NCI-H774 (cell line): ENCODE data around the gene PRR13.
"Not testable (repeated sequence)": the region's sequence is repeated elsewhere in the genome, so short reads cannot be mapped to it uniquely, and the experiment has no call there.

Experiments used
- DNase-seq: peaks from one replicate; lab custom pipeline; 2025; lab: John Stamatoyannopoulos, UW

The PRR13 gene

DNA sequence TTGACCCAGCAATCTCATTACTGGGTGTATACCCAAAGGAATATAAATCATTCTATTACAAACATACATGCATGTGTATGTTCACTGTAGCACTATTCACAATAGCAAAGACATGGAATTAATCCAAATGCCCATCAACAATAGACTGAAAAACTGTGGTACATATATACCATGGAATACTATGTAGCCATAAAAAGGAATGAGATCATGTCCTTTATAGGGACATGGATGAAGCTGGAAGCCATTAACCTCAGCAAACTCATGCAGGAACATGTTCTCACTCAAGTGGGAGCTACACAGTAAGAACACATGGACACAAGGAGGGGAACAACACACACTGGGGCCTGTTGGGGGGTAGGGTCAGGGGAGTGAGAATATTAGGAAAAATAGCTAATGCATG lies 2.0 kb upstream of the PRR13 start:
- not testable (repeated sequence) for DNase-seq

GRCh38 chr12:53443955-53444354 lies 2.4 kb downstream of the PRR13 start:
- DNase-seq = no peak

DNA sequence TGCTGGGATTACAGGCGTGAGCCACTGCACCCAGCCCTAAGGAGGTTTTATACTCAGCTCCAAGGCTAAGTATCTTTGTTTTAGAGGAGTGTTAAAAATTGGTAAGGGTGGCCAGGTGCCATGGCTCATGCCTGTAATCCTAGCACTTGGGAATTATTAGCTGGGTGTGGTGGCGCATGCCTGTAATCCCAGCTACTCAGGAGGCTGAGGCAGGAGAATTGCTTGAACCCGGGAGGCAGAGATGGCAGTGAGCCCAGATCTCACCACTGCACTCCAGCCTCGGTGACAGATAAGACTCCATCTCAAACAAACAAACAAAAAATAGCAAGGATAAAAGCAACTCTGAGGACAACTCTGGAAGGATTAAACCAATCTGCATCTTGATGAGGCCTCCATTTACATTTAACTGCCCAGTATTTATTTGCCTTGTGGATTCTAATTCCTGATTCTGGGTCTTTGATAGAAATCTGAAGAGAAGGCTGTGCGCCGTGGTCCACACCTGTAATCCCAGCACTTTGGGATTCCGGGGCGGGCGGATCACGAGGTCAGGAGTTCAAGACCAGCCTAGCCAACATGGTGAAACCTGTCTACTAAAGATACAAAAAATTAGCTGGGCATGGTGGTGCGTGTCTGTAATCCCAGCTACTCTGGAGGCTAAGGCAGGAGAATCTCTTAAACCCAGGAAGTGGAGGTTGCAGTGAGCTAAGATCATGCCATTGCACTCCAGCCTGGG lies 3.2 kb downstream of the PRR13 start:
- DNase-seq = not testable (repeated sequence)

GRCh38 chr12:53450936-53451335 lies 9.4 kb downstream of the PRR13 start:
- DNase-seq = no peak

DNA sequence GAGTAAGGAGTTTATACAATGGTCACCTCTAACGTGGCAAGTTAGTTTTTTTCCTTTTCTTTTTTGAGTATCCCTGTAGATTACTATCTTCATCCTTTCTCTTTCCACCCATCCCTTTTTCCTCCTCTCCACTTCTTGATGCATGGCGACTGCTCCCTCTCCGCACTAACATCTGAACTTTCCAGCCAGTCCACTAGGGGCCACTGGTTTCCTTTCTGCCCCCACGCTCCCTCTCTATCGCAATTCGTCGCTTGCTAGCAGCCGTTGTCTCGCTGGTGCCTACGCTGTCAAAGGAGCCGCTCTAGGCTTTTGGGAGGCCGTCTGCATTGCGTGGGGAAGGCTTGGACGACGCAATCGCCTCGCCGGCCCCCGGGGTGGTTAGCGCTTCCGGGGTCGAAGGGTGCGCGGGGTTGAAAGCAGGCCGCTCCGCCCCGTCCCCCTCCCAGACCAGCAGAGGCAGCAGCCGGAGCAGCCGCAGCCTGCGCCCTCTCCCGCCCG lies 10.2 kb downstream of the PRR13 start, which contains the start of gene PCBP2:
Gene PCBP2, plus strand, starts transcription at position 442 of the 498 bp plus-strand sequence. CDS start 2,699 bp downstream, outside the sequence.
- DNase-seq = peak; percentile 100

GRCh38 chr12:53452159-53453077 lies 10.9 kb downstream of the PRR13 start:
- DNase-seq = peak; percentile 88

GRCh38 chr12:53453953-53454640 lies 12.6 kb downstream of the PRR13 start:
- no peak for DNase-seq

DNA sequence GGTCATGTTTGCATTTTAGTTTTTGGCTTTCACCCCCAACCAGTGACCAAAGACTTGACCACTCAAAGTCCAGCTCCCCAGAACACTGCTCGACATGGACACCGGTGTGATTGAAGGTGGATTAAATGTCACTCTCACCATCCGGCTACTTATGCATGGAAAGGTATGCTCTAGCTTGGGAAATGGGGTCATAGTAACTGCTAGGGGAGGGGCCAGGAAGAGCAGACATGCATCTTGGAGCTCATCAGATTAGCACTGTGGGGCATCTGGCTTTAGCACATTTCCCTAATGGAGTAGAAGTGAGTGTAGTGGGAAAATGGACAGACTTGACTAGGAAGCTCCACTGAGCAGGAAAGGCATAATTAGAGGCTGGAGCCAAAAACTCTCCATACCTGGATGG lies 13.2 kb downstream of the PRR13 start:
- DNase-seq = no peak

- DNase-seq = no peak
Observed at GRCh38 chr12:53456654-53457366, 15.3 kb downstream of the PRR13 start.

- DNase-seq = no peak
Observed at GRCh38 chr12:53459097-53459496, 17.6 kb downstream of the PRR13 start.

DNA sequence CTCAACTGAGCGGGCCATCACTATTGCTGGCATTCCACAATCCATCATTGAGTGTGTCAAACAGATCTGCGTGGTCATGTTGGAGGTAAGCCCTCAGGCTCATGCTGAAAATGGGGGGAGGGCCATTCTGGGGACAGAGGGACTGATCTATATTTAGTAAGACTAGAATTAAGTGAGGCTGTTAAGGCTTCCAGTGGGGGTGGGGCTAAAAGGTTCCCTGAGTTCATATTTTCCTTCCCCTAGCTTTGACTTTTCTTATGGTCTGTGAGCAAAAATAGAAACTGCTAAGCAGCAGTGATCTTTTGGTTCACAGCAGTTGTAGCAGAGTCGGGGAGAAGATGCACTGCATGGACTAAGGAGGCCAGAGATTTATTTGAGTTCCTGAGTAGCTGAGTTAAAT lies 19.5 kb downstream of the PRR13 start:
- DNase-seq = no peak

DNA sequence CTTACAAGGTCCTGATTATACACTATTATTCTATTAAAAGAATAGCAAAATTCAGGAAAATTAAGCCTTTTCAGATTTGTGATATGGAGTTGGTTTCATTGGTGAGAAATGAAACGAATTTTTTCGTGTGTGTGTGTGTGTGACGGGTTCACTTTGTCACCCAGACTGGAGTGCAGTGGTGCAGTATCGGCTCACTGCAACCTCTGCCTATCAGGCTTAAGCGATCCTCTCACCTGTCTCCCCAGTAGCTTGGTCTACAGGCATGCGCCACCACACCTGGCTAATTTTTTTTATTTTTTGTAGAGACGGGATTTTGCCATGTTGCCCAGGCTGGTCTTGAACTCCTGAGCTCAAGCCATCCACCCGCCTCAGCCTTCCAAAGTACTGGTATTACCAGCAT lies 20.1 kb downstream of the PRR13 start:
- DNase-seq = no peak

- no peak for DNase-seq
Observed at GRCh38 chr12:53462935-53463334, 21.4 kb downstream of the PRR13 start.

DNA sequence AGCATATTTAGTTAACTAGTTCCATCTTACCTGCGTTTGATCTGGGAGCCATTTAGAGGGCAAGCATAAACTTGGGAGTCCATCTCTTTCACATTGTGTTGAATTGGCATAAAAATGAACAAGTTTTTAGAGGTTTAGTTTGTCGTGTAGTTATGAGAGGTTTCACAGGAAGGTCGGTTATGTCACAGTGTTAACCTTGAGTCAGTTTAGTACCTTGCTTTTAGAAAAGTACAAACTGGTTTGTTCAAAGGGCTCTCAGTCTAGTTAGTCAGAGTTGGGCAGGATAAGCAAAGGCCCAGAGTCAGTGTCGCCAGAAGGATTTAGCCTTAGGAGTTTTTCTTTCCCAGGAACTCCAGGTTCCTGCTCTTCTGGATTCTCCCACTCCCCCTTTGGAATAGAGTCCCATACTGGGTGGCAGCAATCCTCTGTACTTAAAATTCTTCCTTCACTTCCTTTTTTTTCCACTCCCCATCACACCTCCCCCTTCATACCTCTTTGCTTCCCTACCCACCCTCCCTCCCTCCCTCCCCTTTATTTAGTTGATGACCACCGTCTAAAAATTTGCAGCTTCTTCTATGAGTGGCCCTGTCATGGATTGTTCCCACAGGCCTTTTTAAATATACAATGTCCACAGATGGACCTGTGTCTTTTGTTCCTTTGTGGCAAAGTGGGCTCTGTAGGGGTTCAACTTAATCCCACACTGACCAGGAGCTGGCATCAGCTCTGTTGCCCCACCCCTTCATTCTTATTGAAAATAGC lies 22.4 kb downstream of the PRR13 start:
- DNase-seq = no peak

- no peak for DNase-seq
Observed at GRCh38 chr12:53464685-53465418, 23.3 kb downstream of the PRR13 start.

DNA sequence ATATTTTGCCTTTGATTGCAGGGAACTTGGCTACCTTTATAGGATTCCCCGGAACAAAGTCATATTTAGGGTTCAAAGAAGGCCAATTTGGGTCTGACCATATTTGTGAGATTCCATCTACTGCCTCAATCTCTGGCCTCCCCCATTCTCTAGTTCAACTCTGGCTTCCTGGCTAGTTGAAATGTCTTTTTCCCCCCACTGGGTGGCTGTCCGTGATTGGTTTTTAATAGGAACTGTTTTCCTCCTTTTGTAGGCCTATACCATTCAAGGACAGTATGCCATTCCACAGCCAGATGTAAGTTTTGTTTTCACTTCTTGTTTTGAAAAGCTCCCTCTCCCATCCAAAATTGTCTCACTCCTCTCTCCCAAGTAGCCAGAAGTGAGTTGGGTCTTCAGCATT lies 24.1 kb downstream of the PRR13 start:
- no peak for DNase-seq

DNA sequence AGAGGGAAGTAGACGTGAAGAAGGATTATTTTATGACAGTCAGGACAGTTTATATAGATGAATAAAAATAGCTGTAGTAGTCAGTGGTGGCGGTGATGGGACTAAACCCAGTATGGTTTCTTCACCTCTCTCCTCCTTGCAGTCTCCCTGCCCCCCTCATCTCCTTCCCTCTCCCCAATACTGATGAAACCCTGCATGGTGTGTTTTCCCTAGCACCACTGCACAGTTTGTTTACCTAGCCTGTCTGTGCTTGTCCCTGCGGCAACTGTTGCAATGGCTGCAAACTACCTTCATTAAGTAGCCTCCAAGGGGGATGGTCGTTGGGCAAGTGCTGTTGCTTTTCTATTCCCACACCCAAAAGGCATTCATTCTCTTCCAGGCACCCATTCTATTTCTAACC lies 25.1 kb downstream of the PRR13 start:
- no peak for DNase-seq

- DNase-seq = no peak
Observed at GRCh38 chr12:53467082-53467481, 25.5 kb downstream of the PRR13 start.

DNA sequence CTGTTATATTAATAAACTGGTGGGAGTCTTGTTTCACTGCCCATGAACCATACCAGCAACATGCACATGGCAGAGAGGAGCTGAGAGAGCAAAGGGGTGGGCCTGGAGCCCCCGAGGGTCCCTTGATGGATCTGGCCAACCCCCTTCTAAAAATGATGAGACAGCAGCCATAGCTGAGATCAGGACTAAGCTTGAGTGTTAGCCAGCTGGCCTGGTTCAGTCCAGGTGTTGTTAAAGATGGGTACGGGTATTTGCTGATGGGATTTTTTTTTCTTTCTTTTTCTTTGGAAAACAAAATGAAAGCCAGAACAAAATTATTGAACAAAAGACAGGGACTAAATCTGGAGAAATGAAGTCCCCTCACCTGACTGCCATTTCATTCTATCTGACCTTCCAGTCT lies 26.3 kb downstream of the PRR13 start:
- DNase-seq = no peak

DNA sequence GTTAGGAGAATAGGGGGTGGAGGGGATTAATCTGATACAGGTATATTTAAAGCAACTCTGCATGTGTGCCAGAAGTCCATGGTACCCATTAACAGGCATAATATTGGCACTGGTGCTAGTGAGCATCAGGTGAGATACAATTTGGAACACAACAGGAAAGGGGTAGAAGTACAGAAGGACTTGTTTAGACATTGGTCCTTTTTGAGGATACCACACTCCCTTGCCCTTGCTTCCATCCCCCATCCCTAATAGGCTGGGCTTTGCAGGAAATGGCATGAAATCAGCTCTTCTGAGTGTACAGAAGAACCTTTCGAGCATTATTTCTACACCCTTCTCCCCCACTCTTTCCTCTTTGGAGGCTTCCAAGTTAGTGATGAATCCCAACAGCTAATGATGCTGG lies 26.7 kb downstream of the PRR13 start:
- no peak for DNase-seq
